GM19455 (cell line): Measurements from ENCODE around the gene NEK7.
A peak's percentile ranks its signal among the peaks of the same experiment; 100 is the strongest.

ENCODE experiments used
- ATAC-seq: cut with Tn5 transposase; IDR thresholded peaks from one replicate; pipeline ENCODE4 v1.9.1; 2021; ENCODE audit not compliant: unreplicated experiment

The NEK7 gene

DNA sequence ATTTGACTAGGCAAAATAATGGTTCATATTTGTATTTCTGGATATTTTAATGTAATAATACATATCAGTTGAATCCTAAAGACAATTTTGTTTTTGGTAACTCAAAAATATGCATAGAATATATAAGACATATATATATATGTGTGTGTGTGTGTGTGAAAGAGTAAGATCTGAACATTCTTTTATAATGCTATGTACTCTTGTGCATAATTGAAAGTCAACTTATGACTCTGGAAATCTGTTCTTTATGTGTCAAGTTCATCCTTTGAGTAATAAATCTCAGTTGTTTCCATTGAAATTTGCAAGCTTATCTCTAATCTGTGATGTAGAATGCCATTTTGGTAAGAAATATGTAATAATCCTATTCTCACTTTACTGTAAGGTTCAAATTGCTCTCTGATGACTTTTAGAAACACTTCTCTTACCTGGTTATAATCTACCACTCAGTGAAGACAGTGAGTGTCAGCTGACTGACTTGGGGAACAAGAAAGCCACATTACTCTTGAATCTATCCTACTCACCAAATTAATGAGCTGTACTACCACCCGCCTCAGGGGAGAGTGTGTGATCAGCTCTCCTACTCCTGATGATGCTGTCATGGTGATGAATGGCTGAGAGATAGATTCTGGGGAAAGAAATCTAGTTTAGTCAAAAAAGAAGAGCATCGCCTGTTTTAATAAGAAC, 15.0 kb upstream of the NEK7 start:
- ATAC-seq, result no peak

DNA sequence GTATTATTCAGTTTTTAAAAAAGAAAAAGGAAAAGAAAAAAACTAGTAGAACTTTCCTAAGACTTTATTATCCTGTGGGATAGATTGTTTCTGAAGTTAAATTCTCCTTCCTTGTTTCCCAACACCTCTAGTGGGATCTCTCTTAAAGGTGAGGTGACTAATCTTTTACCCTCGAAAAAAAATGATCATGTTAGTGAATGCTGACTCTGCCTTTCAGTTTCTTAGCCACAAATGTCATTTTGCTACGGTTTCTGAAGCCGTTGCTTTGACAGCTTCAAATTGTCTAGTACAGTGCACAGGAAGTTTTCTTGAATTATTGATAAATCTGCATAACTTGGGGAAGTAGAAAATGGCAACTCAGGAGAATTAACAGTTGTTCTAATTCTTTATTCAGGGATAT, 13.0 kb upstream of the NEK7 start:
- no peak for ATAC-seq

DNA sequence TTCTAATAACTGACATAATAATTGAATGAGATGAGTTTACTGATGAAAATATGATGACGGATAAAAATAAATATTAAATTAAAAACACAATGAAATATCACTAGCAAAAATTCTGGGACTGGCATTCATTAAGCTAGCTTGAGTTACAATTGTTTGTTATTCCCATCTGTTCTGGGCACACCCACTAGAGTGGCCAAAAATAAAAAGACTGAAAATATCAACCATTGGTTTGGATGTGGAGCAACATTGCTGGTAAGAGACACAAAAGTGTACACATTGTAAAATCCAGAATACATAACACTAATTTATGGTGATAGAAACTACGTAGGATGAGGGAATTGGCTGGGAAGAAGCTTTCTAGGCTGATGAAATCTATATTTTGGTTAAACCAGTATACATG, 9.6 kb upstream of the NEK7 start:
- no peak for ATAC-seq

DNA sequence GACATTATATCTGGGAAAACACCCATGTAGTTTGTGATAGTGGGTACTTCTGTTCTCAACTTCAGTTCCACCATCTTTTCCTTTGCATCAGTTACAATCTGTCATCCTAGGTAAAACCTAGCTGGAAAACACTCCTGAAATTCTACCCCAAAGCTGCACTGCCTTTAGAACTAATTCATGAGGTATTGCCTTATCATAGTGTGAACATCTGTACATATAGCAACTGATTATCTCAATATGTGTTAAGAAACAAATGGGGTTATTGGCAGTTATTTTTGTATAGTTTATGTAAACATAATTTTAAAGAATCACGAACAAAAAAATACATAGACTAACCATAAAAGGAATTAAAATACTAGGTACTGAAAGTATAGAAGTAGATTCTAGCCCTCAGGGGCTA, 6.4 kb upstream of the NEK7 start:
- no peak for ATAC-seq

DNA sequence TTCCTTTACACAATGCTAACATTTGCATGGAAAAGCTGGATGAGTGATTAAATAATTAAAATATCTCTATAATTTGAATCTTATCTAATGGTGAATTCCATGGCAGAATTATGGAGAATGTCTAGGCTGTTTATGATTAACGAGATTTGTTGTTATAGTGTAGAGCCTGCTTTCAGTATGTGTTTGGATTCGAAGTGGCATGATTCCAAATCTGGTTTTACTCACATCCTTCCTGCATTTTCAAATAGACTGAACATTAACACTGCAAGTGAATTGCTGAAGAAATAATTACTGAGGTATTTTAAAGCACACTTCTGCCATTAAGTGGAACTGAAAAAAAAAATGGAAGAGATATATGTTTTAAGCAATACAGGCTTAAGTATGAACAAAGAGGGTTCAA, 5.1 kb upstream of the NEK7 start:
- ATAC-seq, result no peak

DNA sequence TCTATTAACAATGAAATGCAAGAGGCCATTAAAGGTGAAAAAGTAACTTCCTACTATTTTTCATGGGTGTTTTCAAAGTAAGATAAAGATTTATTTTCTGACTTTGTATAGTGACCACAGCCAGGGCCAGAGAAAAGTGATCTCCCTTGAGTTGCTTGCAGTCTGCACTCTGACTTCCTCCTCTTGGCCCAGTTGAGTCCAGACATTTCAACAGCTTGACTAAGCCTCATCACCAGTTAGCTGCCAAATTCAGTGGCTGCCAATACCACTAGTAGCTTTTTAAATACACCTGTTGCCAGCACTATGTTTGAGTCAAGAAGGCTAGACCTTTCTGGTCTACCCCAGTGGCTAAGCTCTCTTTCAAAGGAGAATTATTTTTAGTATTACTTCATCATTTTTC, 3.7 kb upstream of the NEK7 start:
- no peak for ATAC-seq

DNA sequence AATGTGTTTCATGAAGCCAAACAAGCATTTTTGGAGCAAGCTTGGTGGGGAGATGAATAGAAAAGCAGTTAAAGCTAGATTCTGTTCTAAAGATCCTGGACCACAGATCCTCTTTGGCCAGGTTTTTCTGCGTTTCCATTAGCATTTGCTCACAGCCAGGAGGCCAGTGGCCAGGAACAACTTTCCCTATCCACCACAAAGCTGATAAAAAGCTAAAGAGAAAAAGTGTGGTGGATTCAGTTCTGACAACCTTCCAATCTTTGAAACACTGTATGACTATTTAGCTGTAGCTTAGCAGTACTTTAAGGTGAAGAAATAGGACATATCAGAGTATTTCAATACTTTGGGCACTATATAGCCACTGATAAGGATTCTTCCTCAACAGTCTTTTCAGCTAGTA, 3.0 kb upstream of the NEK7 start:
- no peak for ATAC-seq

DNA sequence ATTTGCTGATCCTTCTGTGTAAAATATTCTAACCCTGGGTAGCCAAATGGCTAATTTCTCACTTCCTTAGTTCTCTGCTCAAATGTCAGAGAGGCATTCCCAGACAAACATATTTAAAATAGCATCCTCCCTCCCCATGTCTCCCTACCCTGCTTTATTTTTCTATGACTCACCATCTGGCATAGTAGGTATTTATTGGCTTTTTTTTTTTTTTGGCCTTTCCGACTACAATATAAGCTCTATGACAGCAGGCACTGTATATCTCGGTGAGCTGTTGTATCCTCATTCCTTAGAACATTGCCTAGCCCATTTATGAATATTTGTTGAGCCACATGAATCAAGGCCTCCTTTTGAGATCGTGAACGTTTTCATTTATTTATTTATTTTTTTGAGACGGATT, 1.5 kb upstream of the NEK7 start:
- no peak for ATAC-seq

DNA sequence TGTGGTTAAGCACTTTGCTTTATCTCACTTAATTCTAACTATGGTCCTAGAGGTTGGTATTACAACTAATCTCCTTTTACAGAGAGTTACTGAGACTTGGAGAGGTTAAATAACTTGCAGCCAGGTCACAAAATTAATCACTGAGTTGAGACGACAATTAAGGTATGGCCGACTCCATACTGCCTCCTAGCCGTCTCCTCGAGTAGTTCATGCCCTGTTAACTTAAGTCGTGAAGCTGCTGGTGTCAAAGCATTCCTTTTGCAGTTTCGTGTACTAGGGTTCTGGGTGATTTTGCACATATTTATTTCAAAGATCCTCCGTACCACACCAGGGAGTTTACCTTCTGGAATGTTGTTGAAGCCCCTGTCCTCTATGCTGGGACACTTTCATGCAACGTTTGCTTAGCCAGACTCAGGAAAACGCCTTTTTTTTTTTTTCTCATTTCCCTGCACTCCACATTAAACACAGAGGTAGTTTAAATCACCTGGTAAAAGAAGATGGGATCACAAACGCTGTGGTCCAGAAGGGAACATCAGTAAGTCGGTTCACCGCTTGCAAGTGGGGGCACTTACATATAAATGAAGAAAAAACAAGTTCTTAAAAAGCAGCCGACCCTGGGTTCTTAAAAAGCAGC, 570 bp upstream of the NEK7 start:
- ATAC-seq, result peak; percentile 25

DNA sequence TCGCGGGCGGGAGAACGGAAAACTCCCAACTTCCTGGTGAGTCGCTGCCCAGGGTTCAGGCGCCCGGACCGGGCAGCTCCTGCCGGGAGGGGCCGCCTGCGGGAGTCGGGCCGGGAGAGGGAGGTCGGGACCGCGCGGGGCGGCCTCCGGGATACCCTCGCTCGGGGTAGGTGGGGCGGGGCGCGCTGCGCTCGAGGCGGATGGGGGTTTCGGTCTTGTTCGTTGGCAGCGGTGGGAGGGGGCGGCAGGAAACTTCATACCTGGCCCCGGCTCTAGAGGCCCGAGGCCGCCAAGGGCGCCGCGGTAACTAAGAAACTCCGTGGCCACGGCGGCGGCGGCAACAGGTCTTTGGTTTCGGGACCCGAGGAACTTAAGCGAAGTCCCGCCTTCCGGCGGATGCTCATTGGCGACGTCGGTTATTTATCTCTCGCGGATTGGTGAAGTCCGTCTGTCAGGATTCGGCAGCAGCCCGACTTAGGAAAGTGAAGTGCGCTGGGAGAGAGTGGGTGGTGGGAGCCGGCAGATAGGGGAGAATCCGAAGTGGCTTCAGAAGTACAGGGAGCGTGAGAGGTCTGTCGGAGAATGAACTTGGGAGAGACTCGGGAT, 546 bp downstream of the NEK7 start:
- peak; percentile 51 for ATAC-seq

DNA sequence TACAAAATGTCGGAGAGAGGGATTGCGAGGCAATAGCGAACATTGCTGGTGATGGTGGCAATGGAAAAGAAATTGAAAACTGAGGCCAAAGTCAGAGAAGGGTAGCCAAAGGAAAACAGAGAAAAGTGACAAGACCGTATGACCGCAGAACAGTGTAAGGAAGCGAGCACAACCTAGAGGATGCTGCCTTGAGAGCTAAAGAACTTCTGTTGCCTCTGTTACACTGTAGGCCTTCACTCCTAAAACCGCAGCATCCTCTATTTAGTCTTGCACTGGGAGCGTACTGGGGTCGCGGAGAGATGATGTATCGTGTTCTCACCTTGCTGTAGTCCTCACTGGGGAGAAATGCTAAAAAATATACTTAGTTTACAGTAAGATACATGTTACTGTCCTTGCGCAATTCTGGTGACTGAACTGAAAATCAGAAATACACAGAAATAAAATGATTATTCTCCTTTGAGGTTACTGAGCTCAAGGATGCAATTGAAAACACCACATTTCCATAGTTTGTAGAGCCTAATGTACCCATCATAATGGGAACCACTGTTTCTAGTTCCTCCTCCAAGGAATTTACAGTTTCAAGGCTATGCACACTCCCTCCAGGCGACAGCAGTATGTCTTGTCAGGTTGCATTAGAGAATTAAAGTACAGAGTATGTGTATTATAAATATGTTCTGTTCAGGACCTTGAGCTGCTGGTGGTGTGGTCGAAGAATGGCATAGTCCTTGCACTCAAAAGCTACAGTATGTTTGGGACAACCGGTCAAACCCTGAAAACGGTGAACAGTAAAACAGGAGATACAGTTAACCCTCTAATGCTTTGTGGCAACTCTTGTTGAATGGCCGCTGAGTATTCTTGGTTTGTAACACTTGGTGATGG, 1.3 kb downstream of the NEK7 start:
- ATAC-seq, result no peak

DNA sequence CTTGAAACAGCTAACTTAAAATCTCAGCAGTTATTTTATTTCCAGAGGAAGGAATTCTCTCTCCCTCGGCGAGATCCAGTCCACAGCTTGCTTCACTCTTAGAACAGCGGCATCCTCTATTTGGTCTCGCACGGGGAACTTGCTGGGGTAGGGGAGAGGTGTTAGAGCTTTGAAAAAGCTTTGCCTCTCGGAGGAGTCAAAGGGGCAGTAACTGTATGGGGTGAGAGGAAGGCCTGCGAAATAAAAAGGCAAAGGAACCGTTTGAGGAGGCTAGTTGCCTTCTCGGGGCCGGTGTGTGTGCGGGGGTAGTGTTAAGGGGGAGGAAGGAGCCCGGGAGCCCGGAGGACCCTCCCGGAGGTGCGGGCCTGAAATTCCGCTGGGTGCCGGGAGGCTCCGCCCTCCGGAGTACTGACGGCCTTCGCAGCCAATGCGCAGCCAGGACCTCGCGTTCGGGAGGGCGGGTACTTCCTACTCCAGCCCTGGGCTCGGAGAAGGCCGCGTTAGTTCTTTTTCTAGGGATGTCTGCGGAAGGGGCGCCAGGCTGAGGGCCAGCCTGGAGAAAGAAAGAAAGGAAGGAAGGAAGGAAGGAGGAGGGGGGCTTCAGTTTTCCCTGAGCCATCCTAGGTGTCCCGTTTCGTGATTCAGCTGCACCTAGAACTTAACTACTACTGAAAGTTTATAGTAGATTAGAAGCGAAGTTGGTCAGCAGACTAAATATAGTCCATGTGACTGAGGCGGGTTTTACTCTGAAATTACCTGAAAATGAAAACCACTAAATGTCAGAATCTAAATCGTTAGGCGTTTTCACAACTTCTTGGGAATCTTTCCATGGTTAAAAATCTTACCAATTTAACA, 2.2 kb downstream of the NEK7 start:
- peak; percentile 63 for ATAC-seq

DNA sequence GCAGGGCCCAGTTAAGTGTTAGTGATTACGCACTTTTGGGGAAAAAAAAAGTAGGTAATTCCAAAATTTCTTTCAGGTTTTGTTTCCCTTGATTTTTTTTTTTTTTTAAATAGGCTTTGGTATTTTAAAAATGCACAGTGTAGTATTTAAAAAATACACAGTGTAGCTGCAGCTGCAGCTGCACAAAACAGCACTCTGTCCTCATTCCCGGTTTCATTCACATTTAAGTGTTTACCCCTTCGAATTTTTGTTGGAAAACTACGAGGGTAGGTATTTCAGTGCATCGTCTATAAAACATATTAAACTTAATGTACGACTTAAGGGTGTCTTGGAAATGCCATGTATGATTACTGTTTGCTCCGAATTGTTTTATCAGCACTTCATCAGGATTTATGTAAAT, 3.4 kb downstream of the NEK7 start:
- ATAC-seq, result no peak

DNA sequence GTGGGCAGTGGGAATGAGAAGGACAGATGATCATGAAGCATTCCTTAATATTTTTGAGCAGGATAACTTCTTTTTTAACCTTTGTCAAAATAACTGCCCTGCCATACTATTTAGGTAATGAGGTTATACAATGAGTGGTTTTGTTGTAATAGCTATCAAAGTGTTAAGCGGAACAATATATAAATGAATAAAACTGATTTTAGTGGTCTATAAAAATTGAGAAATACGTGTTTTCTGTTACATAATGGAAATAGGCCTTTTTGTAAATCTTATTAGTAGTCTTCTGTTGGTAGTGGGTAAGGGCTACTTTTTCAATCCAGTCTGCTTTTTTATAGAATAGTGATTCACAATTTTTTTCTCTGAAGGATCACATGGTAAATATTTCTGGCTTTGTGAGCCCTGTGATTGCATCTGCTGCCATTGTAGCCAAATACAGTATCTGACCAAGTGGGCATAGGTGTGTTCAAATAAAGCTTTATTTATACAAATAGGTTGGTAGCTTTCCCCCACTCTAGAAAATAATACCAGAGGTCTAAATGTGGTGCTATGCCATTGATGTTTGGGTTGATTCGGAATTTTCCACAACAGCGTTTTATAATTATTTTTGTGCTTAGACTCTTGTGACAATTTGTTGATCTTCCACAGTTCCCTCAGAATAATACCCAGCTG, 4.3 kb downstream of the NEK7 start:
- no peak for ATAC-seq

DNA sequence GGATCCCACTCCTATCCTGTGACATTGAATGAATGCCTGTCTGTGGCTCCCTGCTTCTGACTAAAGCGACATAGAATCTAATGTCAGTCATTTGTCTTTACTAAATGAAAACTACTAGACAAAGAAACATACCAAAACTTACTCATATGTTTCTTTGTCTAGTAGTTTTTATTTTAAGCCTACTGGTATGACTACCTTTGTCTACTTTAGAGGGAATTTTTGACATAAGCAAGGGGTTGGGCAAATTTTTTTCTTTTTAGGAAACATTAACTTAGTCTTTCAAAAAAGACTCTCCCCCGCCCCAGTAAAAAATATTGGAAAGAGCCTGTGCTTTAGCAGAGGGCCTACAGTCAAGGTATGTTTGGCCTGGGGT, 4.9 kb downstream of the NEK7 start:
- ATAC-seq, result no peak

DNA sequence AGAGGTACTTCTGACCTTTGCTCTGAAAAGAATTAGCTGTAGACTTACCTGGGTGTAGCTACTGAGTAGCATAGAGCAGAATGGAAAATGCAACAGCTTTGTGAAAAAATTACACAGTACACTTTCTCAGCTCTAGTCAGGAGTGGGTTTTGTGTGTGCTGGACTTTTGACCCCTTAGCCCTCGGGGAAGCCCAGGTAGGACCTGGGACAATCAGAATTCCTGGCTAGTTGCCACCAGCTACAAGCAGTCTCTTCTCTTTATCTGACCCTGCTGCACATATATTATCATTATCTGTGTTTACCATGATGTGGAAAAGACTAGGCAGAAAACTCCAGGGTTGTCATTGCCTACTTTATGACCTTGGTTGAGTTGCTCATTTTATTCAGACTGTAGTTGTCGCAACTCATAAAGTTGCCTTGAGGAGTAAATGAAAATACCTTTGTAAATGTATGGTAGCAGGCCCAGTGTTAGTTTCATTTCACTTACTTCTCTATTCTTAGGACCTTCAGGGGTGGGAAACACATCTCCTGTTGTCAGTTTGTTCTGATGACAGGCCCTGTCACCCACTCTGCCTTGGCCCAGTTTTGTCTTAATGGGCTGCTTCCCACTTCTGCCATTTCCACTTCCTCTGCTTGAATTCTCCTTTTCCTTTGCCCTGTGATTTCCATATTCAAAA, 5.4 kb downstream of the NEK7 start:
- no peak for ATAC-seq

DNA sequence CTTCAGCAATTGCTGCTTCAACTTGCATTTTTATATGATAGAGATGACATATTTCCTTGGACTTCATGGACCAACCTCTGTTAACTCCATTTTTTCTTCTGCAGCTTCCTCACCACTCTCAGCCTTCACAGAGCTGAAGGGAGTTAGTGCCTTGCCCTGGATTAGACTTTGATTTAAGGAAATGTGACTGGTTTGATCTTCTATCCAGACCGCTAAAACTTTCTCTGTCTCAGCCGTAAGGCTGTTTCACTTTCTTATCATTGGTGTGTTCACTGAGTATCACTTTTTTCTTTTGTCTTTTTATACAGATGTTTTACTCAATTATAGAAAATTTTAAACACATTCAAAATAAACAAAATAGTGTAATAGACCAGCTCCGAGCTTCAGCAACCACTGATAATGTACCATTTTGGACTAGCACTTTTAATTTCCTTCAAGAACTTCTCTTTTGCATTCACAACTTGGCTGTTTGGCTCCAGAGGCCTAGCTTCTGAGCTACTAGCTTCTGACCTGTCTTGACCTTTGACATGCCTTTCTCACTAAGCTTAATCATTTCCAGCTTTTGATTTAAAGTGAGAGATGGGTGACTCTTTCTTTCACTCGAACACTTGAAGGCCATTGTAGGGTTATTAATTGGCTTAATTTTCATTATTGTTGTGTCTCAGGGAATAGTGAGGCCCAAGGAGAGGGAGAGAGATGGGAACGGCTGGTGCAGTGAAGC, 9.3 kb downstream of the NEK7 start:
- no peak for ATAC-seq

DNA sequence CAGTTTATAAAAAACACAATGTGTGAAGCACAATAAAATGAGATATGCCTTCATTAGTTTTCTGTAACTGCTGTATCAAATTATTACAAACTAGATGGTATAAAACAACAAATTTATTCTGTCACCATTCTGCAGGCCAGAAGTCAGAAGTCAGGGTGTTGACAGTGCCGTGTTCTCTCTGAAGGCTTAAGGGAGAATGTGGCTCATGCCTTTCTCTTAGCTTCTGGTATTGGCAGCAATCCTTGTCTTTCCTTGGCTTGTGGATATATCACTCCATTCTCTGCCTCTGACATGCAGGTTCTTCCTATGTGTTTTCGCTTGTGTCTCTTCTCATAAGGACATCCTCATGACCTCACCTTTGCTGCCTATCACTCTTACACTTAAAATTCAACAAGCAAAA, 10.1 kb downstream of the NEK7 start:
- ATAC-seq, result no peak

DNA sequence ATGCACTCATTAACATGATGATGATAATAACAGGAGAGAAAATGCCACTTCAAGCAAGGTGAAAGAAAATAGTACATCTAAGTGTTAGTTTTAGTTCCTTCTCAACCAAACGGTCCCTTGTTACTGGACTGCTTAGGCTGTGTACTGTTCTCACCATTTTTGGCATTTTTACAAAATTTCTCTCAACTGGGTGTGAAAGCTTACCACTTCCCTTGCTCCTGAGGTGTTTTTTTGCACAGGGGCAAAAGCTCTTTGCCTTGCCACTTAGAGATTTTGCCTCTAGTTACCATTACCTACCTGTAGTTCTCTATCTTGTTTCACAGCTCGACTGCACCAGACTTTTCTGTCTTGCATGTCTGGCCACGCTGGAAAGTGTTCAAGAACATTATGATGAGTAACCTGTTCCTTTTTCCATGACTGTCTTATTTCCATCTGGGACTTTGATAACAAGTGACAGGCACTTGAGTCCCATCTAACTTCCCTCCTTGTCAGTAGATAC, 10.7 kb downstream of the NEK7 start:
- peak; percentile 40 for ATAC-seq
